Upper lobe of left lung (tissue), 6 donors: ENCODE data around the gene MAP3K14. TPM values are rescaled to one million over a fixed set of nuclear protein-coding genes. Genes with fewer than 3 reads are reported as not detected.
A peak's percentile ranks its signal among the peaks of the same experiment; 100 is the strongest.

Experiments used
- ATAC-seq, 2 donors: fragments of 200-7000 bp; cut with Tn5 transposase; one replicate each; pipeline ENCODE4 v1.9.1; 2022; ENCODE audit warnings: mild to moderate bottlenecking in 2 of 2, moderate library complexity in 2 of 2; ENCODE audit not compliant: low FRiP score in 2 of 2
- DNase-seq, 2 donors: peaks; one replicate each; pipeline ENCODE4 v3.0.0-alpha.2; 2019 to 2020
- H3K27ac ChIP-seq, 4 donors: fragments of 200-600 bp; sonication (generic); one replicate each; pipeline ENCODE4 v1.5.1; 2016 to 2019
- H3K27me3 ChIP-seq, 4 donors: fragments of 200-600 bp; sonication (generic); one replicate each; pipeline ENCODE4 v1.5.1; 2017 to 2019
- H3K36me3 ChIP-seq, 4 donors: fragments of 200-600 bp; sonication (generic); one replicate each; pipeline ENCODE4 v1.5.1; 2016 to 2019
- H3K4me1 ChIP-seq, 4 donors: fragments of 200-600 bp; sonication (generic); one replicate each; pipeline ENCODE4 v1.5.1; 2018 to 2019
- H3K4me3 ChIP-seq, 4 donors: fragments of 200-600 bp; sonication (generic); one replicate each; pipeline ENCODE4 v1.5.1; 2017 to 2019; ENCODE audit warnings: mild to moderate bottlenecking in 2 of 4, moderate library complexity in 1 of 4
- H3K9me3 ChIP-seq, 4 donors: fragments of 200-600 bp; sonication (generic); one replicate each; pipeline ENCODE4 v1.5.1; 2018 to 2019
- EP300 ChIP-seq, 4 donors: sonication (generic); formaldehyde crosslinking; IDR thresholded peaks; one replicate each; pipeline ENCODE4 v1.5.1; 2017; ENCODE audit warnings: antibody characterized with exemption in 4 of 4, control low read depth in 2 of 4
- POLR2A ChIP-seq, 4 donors: fragments of 450-650 bp; IDR thresholded peaks; one replicate each; pipeline ENCODE4 v1.5.1; 2016 to 2017; ENCODE audit warnings: antibody characterized with exemption in 4 of 4, mild to moderate bottlenecking in 2 of 4
- POLR2AphosphoS5 ChIP-seq, 2 donors: sonication (generic); formaldehyde crosslinking; IDR thresholded peaks; one replicate each; pipeline ENCODE4 v1.5.1; 2017; ENCODE audit warnings: antibody characterized with exemption in 2 of 2
- WGBS, 2 donors: methylation state at CpG; one replicate each; pipeline ENCODE4 v1.1.5; 2017 to 2018; 5-methylcytosine and 5-hydroxymethylcytosine counted together
- total RNA-seq, 6 donors: library from RNA; depleted of rRNA in 4 of 6; stranded (reverse); fragments of >200 nt in 4 of 6; gene quantifications; one replicate each; pipeline versions ENCODE4 v1.1.0 to v1.2.1, GENCODE V29; 2016 to 2021
- TF ChIP-seq, protein P1 (sequence below), 6 experiments: fragments of 450-650 bp in 4 of 6; fragments of 200-600 bp in 2 of 6; sonication (generic) in 2 of 6; IDR thresholded peaks; one replicate each; pipeline ENCODE4 v1.5.1; 2016 to 2019; ENCODE audit warnings: antibody characterized with exemption in 6 of 6
- donor health status: DM: no; HTN: no; CAD: no; lungs with moderate emphysema.
- donor health status: DM: no; HTN: yes; CAD: no; lungs with severe emphysema.

Gene MAP3K14
- total RNA-seq, 6 donors from 2014 or later, result 11.4 to 17.8 (median 13.5) TPM

DNA sequence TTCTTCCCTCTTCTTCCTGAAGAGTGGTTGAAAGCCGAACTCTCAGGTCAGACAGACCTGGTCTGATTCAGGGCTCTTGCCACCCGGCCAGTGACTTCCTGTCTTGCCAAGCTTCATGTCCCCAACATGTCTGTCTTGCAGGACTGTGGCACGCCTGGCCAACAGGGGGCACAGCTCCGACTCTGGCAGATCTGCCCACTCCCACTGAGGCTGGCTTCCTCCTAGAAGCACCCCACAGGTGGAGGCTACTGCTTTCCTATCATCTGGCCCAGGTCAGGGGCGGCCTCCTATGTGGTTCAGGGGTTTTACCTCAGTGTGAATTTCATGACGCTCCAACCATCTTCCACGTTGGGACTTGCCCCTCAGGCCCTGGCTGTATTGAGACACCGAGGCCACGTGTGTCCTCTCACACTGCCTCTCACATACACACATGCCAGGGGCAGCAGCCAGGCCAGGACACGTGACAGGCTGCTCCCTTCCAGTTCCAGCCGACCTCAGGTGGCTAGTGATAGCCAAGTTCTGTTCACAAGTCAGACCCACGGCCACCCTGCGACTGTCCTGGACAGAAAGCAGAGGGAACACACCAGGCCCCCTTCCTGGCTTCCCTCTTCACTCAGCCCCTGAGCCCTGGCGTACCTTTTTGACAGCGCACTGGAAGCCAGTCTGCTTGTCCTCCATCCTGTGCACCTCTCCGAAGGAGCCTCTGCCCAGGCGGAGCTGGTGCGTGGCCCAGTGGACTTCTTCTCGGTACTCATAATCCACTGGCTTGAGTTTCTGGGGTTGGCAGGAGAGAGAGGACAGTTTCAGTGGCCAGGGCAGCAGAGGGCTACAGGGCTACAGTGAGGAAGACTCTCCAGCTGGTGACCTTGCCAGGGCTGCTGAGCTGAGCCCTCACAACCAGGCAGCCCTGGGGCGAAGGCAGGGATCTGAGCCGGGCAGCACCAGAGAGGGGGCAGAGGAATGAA is 32.4 kb downstream of the MAP3K14 start:
- Histone ChIP-seq H3K9me3 (no peaks in the 10 kb centered on the region), H3K27ac (peak overlapping the region in 2 of 4 donors; percentile 11 to 27), H3K4me3 (no peak overlapping the region), H3K27me3 (no peaks in the 10 kb centered on the region), H3K36me3 (peaks cover 6 to 82% (median 42%) of the 10 kb centered on the region in 4 donors), H3K4me1 (peaks cover 12 to 27% (median 24%) of the 10 kb centered on the region in 4 donors)
- ATAC-seq, result peak in 1 of 2 donors; percentile 25
- TF ChIP-seq POLR2A (IDR thresholded peaks at IDR 0.05) (no peak), EP300 (IDR thresholded peaks at IDR 0.05) (no peak)
- TF ChIP-seq, protein P1, sequence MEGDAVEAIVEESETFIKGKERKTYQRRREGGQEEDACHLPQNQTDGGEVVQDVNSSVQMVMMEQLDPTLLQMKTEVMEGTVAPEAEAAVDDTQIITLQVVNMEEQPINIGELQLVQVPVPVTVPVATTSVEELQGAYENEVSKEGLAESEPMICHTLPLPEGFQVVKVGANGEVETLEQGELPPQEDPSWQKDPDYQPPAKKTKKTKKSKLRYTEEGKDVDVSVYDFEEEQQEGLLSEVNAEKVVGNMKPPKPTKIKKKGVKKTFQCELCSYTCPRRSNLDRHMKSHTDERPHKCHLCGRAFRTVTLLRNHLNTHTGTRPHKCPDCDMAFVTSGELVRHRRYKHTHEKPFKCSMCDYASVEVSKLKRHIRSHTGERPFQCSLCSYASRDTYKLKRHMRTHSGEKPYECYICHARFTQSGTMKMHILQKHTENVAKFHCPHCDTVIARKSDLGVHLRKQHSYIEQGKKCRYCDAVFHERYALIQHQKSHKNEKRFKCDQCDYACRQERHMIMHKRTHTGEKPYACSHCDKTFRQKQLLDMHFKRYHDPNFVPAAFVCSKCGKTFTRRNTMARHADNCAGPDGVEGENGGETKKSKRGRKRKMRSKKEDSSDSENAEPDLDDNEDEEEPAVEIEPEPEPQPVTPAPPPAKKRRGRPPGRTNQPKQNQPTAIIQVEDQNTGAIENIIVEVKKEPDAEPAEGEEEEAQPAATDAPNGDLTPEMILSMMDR (IDR thresholded peaks at IDR 0.05), result no peak
- 82 to 95% methylated on average over 13 to 21 of the region's 21 CpGs for WGBS, 2 donors
- DNase-seq, result no peak

DNA sequence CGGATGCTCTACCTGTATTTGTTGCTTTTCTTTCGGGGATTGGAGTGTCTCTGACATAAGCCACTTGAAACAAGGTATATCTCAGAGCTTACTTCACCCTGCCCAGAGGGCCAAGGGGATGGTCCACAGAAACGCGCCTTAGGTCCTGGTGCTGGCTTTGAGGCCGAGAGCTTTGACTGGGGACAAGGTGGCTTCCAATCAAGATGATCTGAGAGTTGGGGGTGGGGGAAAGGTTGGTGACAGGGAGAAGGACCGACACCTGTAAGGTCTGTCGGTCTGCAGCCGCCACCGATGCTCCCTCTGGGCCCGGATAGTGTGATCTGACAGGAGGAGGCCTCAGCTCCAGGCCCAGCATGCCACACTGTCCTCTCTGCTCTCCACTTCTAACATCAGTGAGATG is 33.1 kb downstream of the MAP3K14 start:
- Histone ChIP-seq H3K27ac (peak overlapping the region in 3 of 4 donors; percentile 20 to 33 (median 27)), H3K36me3 (peaks cover 6 to 75% (median 42%) of the 10 kb centered on the region in 4 donors)
- no peak for DNase-seq

DNA sequence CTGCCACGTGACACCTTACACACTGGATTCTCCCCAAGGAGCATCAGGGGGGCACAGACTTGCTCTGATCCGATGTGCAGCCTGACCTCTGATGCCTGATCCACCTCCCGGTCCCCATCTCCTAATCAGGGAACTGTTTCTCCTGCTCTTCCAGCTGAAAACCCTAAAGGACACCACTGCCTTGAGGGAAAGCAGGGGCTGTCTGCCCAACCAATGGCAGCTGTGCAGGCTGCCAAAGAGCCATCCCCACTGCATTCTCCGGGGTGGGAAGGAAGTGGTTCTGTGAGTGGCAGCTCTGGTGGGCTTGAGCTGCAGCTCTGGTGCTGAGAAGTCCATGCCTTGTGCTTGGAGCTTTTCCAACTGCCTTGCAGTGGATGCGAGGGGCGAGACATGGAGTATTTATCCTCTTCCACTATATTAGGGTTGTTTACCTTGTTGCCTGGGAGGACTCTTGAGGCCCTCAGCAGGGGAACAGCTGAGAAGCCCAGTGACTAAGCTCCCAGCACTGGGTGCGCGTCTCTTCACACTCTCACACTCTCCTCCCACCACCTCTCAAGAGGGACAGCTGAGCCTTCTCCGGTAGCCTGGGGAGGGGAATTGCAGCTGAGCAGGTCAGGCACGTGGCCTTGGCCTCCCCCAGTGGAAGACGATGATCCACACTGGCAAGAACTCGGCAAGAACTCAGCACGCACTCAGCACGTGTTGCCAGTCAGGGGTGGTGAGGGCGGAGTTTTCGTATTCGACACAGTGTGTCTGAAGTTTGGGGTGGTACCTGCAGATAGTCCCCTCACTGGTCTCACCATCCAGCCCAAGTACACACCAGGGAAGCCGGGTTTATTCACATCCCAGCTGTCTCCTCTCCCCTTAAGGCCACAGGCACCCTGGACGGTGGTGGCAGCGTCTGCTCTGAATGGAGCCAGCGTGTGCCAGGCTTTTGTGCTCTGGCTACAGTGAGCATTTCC is 33.9 kb downstream of the MAP3K14 start:
- H3K9me3 ChIP-seq, result no peaks in the 10 kb centered on the region
- no peak overlapping the region for H3K4me3 ChIP-seq
- DNase-seq (peak in 1 of 2 donors; percentile 65), ATAC-seq (peak; percentile 19 to 82)
- H3K4me1 ChIP-seq, result peaks cover 17 to 27% (median 25%) of the 10 kb centered on the region in 4 donors
- H3K36me3 ChIP-seq, result peaks cover 6 to 67% (median 41%) of the 10 kb centered on the region in 4 donors
- WGBS, 2 donors, result 66 to 71% methylated on average over 16 to 21 of the region's 21 CpGs
- H3K27me3 ChIP-seq, result no peaks in the 10 kb centered on the region
- H3K27ac ChIP-seq, result peak overlapping the region; percentile 20 to 52 (median 30)
- peak in 1 of 2 donors; percentile 33 for TF ChIP-seq POLR2AphosphoS5 (IDR thresholded peaks at IDR 0.05)
- TF ChIP-seq, protein P1 (IDR thresholded peaks at IDR 0.05), result no peak

More for the DNA sequence above, 33.1 kb downstream of the MAP3K14 start:
- no peaks in the 10 kb centered on the region for H3K9me3 ChIP-seq
- TF ChIP-seq POLR2A (IDR thresholded peaks at IDR 0.05), result no peak
- TF ChIP-seq POLR2AphosphoS5 (IDR thresholded peaks at IDR 0.05), result no peak
- TF ChIP-seq EP300 (IDR thresholded peaks at IDR 0.05), result no peak
- TF ChIP-seq, protein P1 (IDR thresholded peaks at IDR 0.05), result no peak
- H3K4me1 ChIP-seq, result peaks cover 12 to 24% (median 22%) of the 10 kb centered on the region in 4 donors
- no peak overlapping the region for H3K4me3 ChIP-seq
- 84 to 96% methylated on average over 9 to 10 of the region's 10 CpGs for WGBS, 2 donors
- H3K27me3 ChIP-seq, result no peaks in the 10 kb centered on the region
- ATAC-seq, result no peak

DNA sequence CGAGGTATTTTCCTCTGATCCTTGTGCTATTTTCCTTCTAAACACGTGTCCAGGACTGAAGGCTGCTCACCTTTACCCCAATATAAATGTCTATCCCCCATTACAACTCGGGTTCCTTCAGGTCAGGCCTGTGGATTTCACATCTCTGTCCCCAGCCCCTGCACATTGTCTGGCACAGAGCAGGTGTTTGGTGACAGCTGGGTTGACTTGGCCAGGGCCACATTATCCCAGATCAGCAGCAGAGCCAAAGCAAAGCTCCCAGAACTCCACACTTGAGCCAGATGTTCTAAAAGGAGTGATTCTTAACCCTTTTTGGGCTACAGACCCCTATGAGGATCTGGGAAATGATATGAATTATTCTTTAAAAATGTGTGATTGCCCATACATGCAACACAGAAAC is 36.9 kb downstream of the MAP3K14 start:
- ATAC-seq (no peak), DNase-seq (no peak)
- peaks cover 27 to 32% (median 29%) of the 10 kb centered on the region in 4 donors for H3K4me1 ChIP-seq
- H3K9me3 ChIP-seq, result no peaks in the 10 kb centered on the region
- H3K4me3 ChIP-seq, result no peak overlapping the region
- TF ChIP-seq POLR2AphosphoS5 (IDR thresholded peaks at IDR 0.05), result no peak
- TF ChIP-seq, protein P1 (IDR thresholded peaks at IDR 0.05), result no peak
- TF ChIP-seq POLR2A (IDR thresholded peaks at IDR 0.05), result no peak
- TF ChIP-seq EP300 (IDR thresholded peaks at IDR 0.05), result no peak
- 60 to 78% methylated on average over 3 of the region's 3 CpGs for WGBS, 2 donors
- H3K27me3 ChIP-seq, result no peaks in the 10 kb centered on the region
- H3K27ac ChIP-seq, result no peak overlapping the region
- peaks cover 6 to 39% (median 22%) of the 10 kb centered on the region in 4 donors for H3K36me3 ChIP-seq
